HG03457 (cell line): ENCODE measurements around the gene FRS2.

Experiments used
- ATAC-seq: cut with Tn5 transposase; IDR thresholded peaks from one replicate; pipeline ENCODE4 v1.9.1; 2021; ENCODE audit warnings: moderate number of reproducible peaks; ENCODE audit not compliant: unreplicated experiment

Gene FRS2

GRCh38 chr12:69459477-69459876 is 10.7 kb upstream of the FRS2 start:
- ATAC-seq: no peak

GRCh38 chr12:69464428-69464827 is 5.8 kb upstream of the FRS2 start:
- no peak for ATAC-seq

DNA sequence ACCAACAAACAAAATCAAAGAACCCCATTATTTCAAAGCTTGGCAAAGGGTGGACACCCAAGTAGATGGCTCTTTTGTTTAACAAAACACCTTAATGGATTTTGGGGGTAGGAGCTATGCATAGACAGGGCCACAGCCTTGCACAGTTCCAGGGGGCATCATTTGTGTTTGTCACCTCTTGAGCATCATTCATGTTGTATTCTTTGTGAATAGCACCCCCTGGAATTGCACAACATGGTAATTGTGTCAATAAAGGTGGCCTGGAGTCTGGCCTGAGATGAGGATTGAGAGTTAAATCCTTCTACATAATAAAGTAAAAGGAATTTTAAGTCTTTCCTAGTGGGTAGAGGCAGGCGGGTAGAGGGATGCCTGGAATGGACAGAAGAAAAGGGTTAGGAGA is 3.3 kb upstream of the FRS2 start:
- no peak for ATAC-seq

- ATAC-seq: no peak
These were observed 2.8 kb upstream of the FRS2 start for GRCh38 chr12:69467366-69467765.

GRCh38 chr12:69468237-69469026 is 1.8 kb upstream of the FRS2 start:
- ATAC-seq: no peak

DNA sequence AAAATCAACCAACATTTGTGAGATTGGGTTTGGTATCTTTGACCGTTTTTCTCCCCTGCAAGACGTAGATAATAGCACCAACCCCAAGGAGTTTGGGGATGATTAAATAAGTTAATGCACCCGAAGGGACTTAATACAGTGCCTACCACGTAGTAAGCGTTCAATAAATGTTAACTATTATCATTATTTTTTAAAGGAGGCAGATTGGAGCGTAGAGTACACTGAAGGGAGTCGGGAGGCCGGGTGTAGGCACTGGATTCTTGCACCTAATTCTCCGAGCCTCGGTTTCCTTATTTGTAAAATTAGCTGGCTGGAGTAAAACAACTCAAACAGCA is 367 bp upstream of the FRS2 start:
- no peak for ATAC-seq

DNA sequence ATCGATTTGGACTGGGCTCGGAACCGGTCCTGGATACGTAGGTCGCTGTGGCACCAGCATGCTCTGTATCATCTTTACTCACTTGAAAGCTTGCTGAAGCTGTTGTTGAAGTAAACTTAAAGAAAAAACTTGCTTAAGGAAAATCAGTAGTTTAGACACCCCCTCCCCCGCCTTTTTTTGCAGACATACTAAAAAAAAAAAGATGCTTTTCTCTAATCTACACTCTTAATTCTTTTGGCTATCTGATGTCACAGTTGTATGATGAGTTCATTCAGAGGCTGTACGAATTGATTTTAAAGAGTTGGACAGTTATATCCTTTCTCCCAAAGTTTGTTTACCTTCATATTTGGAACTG is 865 bp downstream of the FRS2 start:
- ATAC-seq: no peak

DNA sequence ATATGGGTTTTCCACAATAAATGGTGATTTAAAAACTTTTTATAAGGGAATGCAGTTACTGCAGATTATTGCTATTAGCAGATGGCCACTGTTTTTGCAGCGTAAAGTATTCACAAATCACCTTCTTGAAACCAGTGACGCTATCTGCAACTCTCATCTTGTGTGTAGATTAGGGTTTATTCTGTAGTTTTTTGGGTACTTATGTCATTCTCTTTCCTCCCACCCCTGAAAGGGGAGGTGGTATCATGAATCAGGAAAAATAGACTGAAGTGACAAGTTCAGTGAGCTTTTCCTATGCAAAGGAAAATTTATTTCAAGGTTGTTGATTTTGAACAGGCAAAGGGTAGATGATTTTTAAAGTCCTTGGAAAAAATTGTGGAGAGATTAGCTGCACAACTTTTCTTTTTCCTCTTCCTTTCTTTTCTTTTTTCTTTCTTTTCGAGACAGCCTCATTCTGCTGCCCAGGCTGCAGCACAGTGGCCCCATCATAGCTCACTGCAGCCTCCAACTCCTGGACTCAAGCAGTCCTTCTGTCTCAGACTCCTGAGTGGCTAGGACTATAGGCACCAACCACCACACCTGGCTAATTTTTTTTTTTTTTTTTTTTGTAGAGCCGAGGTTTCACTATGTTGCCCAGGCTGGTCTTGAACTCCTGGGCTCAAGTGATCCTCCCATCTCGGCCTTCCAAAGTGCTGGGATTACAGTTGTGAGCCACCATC is 1.6 kb downstream of the FRS2 start:
- ATAC-seq: no peak

GRCh38 chr12:69473262-69473661 is 3.1 kb downstream of the FRS2 start:
- ATAC-seq: no peak

GRCh38 chr12:69474456-69474855 is 4.3 kb downstream of the FRS2 start:
- no peak for ATAC-seq

GRCh38 chr12:69475237-69475975 is 5.2 kb downstream of the FRS2 start:
- no peak for ATAC-seq

DNA sequence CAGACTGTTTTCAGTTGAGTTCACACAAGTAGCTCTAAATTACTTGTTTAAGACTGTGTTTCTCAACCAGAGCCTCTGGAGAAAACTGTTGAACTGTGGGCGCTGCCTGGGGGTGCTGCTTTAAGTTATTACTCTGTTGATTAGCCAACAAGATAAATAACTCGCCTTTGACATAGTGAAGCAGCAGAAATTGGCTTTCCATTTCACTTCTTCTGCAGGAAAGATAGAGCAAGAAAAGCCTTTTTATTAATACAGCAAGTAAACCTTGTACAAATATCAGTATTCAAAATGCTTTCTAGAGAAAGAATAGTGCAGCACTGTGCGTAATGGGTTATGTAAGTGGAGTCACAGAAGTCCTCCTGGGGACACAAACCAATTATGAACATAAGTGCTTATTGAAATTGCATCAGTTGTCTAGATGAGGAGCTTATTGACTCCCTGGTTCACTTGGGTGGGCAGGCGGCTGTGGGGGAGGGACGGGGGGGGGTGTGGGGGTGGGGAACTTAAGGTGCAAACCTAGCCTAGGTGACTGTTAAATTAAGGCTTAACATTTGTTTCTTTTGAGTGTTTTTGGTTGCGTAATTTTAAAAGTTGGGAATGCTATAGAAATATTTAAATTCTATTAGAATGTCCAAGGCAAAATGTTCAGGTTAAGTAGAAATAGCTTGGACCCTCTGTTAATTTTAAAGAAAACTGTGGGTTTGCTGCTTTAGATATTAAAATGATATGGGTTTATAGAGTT is 6.3 kb downstream of the FRS2 start:
- ATAC-seq: no peak

GRCh38 chr12:69479675-69480074 is 9.5 kb downstream of the FRS2 start:
- no peak for ATAC-seq

DNA sequence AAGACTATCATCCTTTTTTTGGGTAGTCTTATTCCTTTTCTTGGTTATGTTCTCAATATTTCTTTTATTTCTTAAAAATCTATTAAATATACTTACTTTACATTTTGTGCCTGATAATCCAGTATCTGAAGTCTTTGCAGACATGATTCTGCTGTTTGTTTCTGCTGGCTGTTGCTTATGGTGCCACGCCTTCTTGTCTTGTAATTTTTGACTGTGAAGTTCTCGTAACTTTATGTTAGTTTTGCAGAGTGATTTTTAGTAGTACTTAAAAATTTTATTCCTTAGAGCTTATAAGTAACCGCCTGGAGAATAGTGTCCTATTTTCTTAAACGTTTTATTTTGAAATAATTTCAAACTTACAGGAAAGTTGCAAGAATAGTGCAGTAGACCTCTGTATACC is 10.5 kb downstream of the FRS2 start:
- no peak for ATAC-seq

DNA sequence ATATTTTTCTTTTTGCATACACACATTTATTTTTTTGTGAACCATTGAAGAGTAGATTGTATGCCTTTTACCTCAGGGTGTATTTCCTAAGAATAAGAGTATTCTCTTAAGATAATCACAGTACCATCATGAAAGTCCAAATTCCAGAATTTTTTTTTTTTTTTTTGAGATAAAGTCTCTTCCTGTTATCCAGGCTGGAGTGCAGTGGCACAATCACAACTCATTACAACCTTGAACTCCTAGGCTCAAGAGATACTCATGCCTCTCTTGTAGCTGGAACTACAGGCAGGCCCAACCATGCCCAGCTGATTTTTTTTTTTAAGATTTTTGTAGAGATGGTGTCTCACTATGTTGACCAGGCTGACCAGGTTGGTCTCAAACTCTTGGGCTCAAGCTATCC is 10.9 kb downstream of the FRS2 start:
- ATAC-seq: no peak

DNA sequence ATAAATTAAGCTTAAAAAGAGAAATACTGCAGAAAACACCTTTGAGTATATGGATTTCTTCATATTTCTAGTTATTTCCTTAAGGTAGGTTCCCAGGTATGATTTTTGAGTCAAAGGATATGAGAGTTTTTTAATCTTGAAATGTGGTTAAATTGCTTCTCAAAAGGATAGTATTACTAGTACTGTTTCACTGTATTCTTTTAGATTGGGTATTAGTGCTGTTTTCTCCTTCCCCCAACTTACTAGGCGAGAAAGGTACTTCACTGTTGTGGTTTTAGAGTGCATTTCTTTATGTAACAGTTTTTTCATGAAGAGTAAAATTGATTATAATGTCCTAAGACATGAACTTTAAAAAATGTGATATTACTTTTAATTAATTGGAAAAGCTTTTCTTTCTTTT is 13.5 kb downstream of the FRS2 start:
- ATAC-seq: no peak

GRCh38 chr12:69484428-69484827 is 14.2 kb downstream of the FRS2 start:
- no peak for ATAC-seq

DNA sequence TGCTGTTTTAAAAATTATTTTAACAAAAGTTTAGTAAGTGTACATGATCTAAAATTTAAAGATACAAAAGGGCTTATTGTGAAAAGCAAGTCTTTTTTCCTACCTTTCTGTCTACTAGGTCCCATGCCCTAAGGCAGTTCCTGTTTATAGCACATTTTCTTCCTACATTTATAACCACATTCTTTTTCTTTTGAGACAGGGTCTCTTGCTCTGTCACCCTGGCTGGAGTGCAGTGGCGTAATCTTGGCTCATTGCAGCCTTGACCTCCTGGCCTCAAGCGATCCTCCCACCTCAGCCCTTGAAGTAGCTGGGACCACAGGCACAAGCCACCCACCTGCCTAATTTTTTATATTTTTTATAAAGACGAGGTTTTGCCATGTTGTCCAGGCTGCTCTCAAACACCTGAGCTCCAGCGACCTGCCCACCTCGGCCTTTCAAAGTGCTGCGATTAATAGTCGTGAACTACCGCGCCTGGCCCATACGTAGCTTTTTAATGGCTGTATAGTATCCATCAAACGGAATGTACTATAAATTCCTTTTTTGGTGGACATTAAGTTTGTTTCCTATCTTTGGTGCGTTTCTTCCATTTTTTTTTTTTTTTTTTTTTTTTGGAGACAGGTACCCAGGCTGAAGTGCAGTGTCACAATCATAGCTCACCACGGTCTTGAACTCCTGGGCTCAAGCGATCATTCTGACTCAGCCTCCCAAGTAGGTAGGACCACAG is 20.9 kb downstream of the FRS2 start:
- ATAC-seq: no peak

DNA sequence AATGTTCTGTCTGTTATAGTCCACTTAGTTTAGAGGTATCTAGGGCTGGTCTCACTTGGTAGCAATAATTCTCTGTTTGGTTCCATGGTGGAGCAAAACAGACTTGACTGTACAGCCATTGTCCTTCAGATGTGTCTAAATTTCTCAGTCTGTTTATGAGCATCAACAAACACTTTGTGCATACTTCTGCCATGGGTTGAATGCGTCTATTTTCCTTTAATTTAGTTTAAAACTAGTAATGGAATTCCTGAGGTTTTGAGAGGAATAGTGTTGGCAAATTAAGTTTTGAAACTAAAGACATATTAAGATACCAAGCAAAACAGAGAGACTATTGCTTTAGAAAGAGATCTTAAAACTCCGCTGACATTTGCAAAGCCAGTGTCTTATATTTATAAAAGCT is 22.6 kb downstream of the FRS2 start:
- no peak for ATAC-seq

DNA sequence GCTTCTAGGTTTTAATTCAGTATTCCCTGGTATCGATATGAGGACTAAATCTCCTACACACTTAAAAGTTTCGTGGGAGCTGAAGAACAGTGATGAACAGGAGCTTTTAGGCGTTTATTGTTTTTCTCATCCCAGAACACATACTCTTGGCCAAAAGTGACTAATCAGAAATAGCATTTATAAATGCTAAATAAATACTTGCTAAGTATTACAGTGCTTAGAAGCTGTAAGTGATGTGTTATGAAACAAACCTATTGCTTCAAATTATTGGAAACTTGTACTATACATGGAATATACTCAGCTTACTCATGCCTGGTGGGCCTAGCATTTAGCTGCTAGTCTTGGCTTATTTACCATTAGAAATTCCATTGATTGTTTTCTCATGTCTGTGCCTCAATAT is 24.9 kb downstream of the FRS2 start:
- no peak for ATAC-seq
